Measurements from ENCODE around the gene ERVV-1.

DNA sequence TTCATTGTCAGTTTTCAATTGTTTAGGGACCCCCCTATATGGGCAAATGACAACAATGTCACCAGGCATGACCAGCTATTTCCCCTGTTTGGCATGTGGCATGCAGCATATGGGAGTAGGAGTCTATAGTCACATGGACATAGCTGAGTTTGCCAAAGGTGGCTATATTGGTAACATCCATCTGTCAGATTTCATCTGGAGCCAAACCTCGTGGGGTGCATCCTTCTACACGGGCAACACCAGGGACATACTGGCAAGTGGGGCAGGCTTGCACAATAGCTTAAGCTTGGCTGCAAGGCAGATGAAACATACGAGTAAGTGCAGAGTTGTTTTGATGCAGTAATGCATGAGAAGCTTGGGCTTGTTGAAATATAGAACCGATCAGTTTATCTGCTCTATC is 26.5 kb upstream of the ERVV-1 start:
- TF ChIP-seq, protein P1, sequence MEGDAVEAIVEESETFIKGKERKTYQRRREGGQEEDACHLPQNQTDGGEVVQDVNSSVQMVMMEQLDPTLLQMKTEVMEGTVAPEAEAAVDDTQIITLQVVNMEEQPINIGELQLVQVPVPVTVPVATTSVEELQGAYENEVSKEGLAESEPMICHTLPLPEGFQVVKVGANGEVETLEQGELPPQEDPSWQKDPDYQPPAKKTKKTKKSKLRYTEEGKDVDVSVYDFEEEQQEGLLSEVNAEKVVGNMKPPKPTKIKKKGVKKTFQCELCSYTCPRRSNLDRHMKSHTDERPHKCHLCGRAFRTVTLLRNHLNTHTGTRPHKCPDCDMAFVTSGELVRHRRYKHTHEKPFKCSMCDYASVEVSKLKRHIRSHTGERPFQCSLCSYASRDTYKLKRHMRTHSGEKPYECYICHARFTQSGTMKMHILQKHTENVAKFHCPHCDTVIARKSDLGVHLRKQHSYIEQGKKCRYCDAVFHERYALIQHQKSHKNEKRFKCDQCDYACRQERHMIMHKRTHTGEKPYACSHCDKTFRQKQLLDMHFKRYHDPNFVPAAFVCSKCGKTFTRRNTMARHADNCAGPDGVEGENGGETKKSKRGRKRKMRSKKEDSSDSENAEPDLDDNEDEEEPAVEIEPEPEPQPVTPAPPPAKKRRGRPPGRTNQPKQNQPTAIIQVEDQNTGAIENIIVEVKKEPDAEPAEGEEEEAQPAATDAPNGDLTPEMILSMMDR (IDR thresholded peaks at IDR 0.05), result no peak
- TF ChIP-seq EZH2 (IDR thresholded peaks at IDR 0.05) (no peak), EZH2phosphoT487 (IDR thresholded peaks at IDR 0.05) (no peak)

Data from neural progenitor cell (in vitro differentiated cells).